Measurements from ENCODE around the gene TBL1XR1.

The TBL1XR1 gene

GRCh38 chr3:176971613-176972174 is 225.6 kb downstream of the TBL1XR1 start:
- Histone ChIP-seq H3K27me3 (ENCODE audit: insufficient read depth, low read length) (no peaks in the 10 kb centered on the region), H3K4me3 (ENCODE audit: low read length) (no peak overlapping the region), H3K36me3 (ENCODE audit: insufficient read depth, low read length) (no peaks in the 10 kb centered on the region), H2AFZ (ENCODE audit: low read depth, low read length) (no peak overlapping the region), H3K9me3 (ENCODE audit: low read length) (no peaks in the 10 kb centered on the region), H3K4me1 (ENCODE audit: insufficient read depth, low read length) (peaks cover 2% of the 10 kb centered on the region)

DNA sequence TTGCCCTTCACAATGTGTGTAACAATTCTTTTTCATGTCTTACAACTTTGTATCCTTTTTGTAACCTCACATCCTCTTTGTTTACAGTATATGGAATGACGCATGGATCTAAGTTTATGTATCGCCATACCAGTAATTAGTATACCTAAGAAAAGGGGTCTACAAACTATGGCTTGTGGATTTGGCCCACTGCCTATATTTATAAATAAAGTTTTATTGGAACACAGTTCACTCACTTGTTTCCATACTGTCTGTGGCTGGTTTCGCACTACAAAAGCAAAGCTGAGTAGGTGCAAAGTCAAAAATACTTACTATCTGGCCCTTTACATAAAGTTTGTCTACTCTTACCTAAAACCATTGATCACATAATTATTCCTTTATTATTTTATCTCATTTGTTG is 226.5 kb downstream of the TBL1XR1 start:
- Histone ChIP-seq H3K9me3 (ENCODE audit: low read length) (no peaks in the 10 kb centered on the region), H3K4me3 (ENCODE audit: low read length) (no peak overlapping the region), H2AFZ (ENCODE audit: low read depth, low read length) (no peak overlapping the region), H3K36me3 (ENCODE audit: insufficient read depth, low read length) (no peaks in the 10 kb centered on the region), H3K27me3 (ENCODE audit: insufficient read depth, low read length) (no peaks in the 10 kb centered on the region), H3K4me1 (ENCODE audit: insufficient read depth, low read length) (peaks cover 2% of the 10 kb centered on the region)

- Histone ChIP-seq H2AFZ (ENCODE audit: low read depth, low read length) (no peak overlapping the region), H3K4me1 (ENCODE audit: insufficient read depth, low read length) (no peaks in the 10 kb centered on the region), H3K4me3 (ENCODE audit: low read length) (no peak overlapping the region), H3K9me3 (ENCODE audit: low read length) (no peaks in the 10 kb centered on the region), H3K27me3 (ENCODE audit: insufficient read depth, low read length) (no peaks in the 10 kb centered on the region), H3K36me3 (ENCODE audit: insufficient read depth, low read length) (no peaks in the 10 kb centered on the region)
Observed at GRCh38 chr3:176969506-176969905, 227.8 kb downstream of the TBL1XR1 start.

All from neuron (in vitro differentiated cells).